ENCODE data around the gene TUBB1.

GRCh38 chr20:59016795-59017492, 2.3 kb upstream of the TUBB1 start:
- no peak for TF ChIP-seq EZH2phosphoT487 (conservative IDR thresholded peaks at IDR 0.05; ENCODE audit: low read length)
- no peak for TF ChIP-seq CTCF (IDR thresholded peaks at IDR 0.05; ENCODE audit: insufficient read depth, low read length, poor library complexity, severe bottlenecking)

Data from SU-DHL-6 (cell line).